Fibroblast of gingiva (primary cell): ENCODE results near the gene OR51E1.
A peak's percentile ranks its signal among the peaks of the same experiment; 100 is the strongest.

Experiments used
- DNase-seq: peaks from one replicate; pipeline ENCODE4 v3.0.0-alpha.2; 2011; ENCODE audit warnings: low read depth

OR51E1 gene, protein sequence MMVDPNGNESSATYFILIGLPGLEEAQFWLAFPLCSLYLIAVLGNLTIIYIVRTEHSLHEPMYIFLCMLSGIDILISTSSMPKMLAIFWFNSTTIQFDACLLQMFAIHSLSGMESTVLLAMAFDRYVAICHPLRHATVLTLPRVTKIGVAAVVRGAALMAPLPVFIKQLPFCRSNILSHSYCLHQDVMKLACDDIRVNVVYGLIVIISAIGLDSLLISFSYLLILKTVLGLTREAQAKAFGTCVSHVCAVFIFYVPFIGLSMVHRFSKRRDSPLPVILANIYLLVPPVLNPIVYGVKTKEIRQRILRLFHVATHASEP

DNA sequence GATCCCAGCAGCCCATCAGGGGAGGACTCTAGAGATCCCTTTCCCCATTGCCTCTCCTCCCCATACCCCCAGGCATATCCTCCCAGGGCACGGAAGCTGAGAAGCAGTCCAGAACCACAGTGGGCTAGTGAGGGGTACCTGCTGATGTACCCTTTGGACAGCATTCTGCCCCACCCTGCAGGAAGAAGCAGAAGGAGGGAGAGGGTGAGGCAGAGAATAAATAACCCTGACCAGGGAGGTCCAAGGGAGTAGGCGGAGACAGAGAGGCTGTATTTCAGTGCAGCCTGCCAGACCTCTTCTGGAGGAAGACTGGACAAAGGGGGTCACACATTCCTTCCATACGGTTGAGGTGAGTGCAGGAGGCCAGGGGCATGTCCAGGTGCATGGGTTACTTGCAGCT, at the start of gene OR51E1:
Gene OR51E1 (plus strand): TSS at position 301 of the 400 bp plus-strand sequence. CDS start 8,545 bp downstream, outside the sequence.
- no peak for DNase-seq

DNA sequence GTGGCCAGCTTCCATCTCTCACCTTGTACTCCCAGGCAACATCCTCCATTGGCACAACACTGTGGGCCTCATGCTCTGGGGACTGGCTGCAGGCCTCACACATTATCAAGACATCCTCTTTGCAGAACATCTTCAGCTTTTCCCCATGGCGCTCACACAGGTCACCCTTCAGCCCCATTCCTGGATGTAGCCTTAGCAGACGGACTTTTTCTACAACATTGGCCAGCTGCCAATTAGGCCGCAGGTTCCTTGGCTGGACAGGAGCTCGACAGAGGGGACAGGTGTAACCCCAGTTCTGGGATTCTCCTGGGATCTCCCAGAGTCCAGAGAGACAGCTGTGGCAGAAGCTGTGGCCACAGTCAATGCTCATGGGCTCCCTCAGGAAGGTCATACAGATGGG, 38.7 kb upstream of the OR51E1 start:
- no peak for DNase-seq

DNA sequence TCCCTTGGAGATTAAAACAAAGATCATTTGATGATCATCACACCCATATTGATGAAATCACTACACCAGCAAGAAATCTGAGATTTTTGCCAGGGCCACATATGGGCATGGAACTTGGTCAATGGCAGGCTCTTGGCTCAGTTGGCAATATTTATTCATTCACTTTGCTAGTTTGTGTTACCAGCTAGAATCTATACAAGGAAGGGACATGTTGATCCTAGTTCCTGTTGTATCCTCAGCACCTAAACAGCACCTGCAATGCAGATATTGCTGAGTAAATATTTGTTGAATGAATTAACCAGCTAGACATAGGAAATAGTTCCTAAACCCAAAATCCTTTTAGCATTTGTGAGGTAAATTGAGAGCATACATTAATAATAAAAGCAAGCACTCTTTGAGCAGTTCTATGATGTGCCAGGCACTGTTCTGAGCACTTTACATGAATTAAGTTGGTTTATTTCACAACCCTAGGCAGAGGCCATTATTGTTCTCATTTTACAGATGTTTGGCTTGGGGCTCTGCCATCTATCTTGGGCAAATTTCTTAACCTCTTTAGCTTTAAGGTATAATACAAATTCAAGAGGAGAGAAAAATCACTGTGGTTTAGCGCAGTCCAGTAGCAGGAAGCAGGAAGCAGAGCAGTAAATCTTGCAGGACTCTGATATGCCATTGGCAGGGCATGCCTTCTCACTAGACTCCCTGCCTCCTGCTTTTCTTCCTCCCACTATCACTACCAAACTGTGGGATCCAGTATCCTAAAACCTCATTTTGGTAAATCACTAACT, 37.4 kb upstream of the OR51E1 start:
- peak; percentile 70 for DNase-seq

DNA sequence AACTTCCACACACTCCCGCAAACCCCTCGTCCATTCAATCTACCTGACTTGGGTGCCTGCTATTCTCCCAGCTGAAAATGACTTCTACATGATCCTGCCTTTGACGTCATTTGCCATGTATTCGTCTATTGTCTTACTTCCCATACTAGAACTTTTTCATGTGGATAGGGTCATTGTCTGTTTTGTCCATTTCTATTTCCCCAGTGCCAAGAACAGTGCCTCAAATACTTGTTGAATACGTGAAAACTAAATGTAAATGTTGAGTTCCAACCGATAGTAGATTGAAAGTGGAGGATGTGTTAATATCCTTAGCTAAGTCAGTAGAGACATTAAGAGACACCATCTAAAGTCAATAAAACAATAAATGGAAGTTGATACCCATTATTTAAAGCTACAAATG, 36.7 kb upstream of the OR51E1 start:
- no peak for DNase-seq

DNA sequence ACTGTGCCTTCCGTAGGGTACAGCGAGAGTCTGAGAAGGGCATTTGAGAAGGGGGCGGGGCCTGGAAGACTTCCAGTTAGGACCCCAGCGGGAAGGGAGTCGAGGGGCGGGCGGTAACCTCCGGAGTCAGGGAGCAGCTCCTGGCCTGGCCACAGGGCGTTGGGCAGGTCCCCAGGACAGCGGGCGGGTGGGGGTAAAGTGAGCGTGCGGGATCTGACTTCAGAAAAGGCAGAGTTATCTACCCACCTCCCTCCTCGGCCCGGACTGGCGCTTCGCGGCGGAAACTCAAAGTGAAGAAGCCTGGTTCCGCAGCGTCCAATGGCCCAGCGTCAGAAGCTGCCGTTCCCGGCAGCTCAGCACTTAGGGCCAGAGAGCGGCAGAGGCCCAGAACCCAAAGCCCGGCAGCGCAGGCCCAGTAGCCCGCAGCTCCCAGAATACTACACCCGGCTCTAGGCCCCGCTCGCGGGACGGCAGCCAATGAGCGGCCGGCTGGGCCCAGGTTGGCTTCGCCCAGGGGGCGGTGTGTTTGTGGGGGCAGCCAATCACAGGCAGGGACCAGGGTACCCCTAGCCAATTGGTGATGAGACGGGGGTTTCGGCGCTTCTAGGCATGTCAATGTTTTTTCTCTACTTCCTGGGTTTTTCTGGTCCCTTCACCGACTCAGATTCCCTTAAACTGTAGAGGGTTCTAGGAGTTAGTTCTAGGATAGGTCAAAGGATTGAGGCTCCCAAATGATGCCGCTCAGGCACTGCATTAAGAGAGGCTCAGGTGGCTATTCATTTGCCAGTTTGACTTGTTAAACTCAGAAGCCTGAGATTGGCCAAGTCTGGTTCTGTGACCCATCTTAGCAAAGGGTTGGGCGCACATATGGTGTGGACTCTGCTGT, 35.8 kb upstream of the OR51E1 start, which contains the start of gene TRIM68:
Gene TRIM68 (minus strand): TSS at position 451 of the 886 bp plus-strand sequence. CDS start 2,727 bp downstream, outside the sequence.
- DNase-seq = peak; percentile 96

DNA sequence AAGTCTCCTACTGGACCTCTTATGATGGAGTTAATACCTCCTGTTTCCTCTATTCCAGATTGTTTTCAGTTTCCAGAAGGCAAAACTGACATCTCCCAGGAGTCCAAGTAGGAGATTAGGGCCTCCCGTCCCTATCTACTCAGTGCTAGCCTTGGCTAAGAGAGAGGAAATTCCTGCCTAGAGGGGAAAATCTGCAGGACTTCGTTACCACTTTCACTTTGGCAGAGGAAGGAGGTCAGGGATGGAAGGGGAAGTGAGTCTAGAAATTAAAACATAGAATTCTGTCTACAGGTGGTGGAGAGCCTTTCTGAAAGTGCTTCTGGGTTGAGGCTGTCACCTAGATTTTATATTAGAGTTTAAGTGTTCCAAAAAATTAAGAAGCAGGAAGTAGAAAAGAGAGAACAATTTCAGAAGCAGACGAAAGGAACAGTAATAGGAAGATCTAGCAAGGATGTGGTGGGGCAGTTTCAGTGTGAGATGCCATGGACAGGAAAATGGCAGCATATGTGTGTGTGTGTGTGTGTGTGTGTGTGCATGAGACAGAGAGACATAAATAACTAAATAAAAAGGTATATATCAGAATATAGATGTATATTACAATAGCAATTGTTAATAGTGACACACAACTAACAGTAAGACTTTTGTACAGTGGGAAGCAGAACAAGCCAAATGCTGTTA, 33.4 kb upstream of the OR51E1 start:
- DNase-seq = no peak

DNA sequence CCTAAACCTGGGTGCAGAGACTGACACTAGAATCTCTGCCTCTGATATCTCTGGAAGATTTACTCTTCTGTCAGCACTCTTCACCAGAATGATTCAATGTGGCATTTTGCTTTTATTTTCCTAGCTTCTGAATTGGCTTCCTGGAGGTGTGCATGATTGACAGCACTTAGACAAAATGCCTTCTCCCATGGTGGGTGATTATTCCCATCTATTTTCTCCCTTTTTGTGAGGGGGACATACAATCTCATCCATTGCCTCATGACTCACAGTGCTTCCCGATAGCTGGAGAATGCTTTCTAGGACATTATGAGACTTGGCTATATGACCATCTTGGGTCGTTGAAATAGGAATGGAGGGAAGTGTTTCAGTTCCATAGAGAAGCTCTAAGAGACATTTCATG, 31.8 kb upstream of the OR51E1 start:
- DNase-seq = no peak

DNA sequence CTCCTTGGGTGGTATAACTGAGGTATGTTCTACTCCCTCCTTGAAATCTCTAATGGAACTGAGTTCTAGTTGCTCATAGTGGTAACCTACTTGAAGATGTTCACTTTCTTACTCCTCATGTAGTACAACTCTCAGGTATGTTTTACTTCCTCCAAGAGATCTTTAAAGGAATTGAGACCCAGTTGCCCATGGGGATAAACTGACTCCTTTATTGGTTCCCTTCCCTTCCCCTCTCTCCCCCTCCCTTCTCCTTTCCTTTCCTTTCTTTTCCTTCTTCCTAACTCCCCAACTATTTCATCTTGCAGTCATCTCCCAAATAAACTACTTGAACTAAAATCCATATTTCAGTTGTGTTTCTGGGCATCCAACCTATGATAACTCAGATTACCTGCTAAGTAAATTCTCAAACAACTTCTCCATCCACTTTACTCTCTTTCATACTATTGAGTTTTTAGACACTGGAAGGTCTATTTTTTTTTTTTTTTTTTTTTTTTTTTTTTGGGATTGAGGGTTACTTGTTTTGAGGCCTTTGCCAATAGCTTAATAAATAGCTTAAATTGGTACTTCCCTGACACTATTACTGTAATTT, 27.8 kb upstream of the OR51E1 start:
- no peak for DNase-seq

DNA sequence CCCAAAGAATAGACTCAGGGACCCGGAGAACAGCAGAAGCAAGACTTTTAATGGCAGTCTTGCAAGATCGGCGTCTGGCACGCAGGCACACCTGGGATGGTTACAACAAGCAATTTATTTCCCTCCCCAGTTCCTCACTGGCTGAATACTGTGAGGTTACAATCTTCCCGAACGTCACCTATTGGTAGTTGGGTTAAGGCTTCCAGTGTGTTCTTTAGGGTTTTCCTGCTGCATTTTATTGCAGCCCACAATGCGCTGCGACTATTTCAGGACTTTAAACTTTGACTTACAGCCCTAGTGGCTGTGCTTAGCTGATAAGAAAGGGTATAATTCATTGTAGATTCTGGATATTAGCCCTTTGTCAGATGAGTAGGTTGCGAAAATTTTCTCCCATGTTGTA, 24.3 kb upstream of the OR51E1 start:
- DNase-seq = no peak

DNA sequence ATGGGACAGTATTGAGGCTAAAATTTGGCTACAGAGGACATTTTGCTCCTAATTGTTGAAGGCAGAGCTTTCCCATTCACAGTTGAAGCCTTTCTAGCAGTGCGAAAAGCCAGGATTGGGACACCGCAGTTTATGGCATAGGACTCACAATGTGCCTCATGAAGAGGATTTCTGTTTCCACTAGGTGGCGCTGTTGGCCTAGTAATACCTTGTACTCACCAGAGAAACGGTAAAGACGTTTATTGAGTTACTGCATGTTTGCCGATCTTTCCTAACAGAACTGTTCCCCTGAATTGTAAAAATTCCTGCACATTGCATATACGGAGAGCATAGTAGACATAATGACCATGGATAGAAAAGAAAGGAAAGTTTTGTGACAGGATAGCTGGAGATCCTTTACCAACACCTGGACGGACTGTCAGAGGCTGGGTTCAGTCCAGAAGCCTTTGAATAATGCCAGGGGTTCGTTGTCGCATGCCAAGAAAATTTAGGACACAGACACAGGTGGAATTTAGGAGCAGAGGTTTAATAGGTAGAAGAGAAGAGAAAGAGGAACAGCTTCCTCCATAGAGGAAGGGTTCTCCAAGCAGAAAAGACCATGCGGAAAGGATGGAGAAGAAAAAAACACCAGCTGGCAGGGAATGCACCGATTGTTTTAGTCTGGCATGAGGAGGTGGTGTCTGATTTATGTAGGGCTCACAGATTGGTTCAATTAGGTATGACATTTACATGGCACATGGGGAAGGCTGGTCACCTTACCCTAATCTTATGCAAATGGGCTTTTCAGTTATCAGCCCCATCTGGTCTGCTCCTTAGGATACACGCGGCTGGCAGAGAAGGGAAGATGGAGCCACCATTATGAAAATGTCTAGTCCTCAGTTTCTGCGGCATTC, 17.3 kb upstream of the OR51E1 start:
- DNase-seq = peak; percentile 43

DNA sequence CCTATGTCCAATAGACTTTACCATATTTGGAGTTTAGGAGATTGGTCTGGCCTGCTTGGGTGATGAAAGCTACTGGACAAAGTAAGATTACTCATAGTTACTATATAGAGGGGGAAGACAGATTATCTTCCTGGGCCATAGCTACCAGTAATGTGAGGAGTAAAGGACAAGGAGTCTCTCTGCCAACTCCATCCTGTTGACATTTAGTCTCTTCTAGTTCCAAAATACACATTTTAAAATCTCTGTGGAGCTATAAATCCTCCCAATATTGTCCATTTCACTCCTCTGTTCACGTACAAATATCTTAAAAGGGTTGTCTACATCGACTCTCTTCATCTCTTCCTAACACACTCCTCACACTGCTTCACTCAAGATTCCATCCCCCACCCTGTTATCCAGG, 7.6 kb upstream of the OR51E1 start:
- DNase-seq = no peak

DNA sequence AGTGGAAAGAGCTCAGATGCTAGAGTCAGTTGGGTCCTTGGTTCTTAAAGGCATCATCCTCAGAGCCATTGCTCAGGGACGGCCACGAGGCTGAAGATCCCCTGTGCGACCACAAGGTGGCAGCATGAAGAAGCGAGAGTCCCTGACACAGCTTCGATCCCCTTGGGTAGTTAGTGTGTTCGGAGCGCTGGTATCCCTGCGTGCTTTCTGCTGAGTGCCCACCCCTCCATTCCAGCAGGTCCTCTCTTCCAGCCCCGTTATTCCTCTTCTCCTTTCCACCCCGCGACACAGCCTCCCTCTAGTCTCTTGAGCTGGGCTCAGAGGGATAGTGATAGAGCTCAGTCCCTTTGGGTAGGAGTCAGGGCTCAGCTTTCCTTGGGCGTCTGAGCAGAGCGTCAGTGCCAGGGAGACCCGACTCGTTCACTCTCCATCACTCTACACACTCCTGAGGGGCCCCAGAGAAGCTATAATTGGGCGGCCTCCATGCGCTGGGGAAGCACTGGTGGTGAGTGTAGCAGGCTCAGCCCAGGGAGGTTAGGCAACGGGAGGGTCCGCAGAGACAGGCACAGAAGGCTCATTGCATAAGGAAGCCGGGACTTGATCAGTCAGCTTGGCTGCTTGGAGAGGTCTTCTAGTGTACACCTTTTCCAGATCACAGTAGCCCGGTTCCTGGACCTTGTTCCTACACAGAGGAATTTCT, 6.7 kb upstream of the OR51E1 start, which contains the start of gene OR51D1:
Gene OR51D1 (plus strand): TSS at position 516 of the 700 bp plus-strand sequence. CDS start 2,314 bp downstream, outside the sequence.
- peak; percentile 43 for DNase-seq

DNA sequence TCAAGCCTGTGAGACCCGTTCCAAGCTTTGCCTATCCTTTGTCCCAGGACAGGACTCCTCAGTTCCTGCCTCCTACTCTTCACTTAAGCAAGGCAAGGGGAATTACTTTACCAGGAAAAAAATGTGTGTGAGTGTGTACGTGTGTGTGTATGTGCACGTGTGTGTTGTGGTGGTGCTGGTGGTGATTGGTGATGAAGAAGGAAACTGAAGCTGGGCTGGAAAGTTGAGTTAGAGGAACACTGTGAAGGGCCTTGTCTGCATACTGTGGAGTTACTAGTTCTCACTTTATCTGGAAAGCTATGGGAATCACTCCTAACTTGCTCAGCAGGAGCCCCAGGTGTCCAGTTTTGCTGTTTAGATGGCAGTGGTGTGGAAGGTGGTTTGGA, 6.1 kb upstream of the OR51E1 start:
- no peak for DNase-seq

DNA sequence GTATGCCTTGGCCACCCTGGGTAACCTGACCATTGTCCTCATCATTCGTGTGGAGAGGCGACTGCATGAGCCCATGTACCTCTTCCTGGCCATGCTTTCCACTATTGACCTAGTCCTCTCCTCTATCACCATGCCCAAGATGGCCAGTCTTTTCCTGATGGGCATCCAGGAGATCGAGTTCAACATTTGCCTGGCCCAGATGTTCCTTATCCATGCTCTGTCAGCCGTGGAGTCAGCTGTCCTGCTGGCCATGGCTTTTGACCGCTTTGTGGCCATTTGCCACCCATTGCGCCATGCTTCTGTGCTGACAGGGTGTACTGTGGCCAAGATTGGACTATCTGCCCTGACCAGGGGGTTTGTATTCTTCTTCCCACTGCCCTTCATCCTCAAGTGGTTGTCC, 3.9 kb upstream of the OR51E1 start:
- no peak for DNase-seq

DNA sequence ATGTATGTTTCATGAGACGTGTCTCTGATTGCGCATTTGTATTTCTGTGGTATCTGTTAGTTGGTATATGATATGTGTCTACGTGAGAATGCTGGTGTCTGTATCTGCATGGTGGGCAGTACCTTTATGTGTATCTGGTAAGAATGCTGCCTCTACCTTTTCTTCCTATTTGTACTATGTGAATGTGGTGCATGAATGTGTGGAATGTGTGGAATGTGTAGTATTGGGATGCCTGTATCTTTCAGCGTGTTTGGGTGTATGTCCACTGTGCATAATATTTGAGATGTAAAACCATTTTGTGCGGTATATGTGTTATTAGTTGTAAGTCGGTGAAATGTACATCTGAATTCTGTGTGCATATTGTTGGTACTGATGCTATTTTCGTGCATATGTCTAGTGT, 2.3 kb upstream of the OR51E1 start:
- no peak for DNase-seq

DNA sequence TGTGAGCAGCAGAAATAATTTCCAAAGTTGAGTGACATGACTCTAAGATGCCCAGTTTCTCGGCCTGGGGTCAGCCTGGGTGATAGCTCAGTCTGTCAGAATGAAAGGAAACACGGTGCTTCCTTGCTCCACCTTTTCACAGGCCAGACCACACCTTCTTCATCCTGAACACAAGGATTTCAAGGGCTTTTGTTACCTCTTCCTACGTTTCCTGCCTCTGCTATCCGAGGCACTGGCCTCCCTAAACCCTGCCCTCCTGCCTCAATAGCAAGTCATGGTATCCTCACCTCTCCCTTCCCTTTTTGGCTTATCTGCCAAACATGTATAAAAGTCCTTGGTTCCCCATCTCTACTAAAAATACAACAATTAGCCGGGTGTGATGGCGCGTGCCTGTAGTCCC, 1.7 kb upstream of the OR51E1 start:
- DNase-seq = no peak

DNA sequence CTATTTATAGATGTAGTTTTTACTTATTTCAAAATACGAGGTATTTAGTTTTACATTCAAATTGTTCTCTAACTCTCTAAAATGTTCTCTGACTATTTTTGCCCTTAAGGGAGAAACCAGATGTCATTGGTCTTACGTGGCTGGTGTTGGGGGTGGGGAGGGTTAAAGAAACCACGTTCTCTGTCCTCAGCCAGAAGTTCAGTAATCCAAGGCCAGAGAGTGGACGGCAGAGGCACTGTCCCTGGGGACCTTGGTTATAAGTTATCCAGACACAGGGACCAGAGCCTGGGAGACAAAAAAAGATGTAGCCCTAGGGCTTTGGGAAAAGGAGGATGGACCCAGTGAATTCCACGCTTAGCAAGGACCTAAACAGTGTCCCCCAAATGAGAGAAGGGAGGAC, 706 bp upstream of the OR51E1 start:
- DNase-seq = no peak

DNA sequence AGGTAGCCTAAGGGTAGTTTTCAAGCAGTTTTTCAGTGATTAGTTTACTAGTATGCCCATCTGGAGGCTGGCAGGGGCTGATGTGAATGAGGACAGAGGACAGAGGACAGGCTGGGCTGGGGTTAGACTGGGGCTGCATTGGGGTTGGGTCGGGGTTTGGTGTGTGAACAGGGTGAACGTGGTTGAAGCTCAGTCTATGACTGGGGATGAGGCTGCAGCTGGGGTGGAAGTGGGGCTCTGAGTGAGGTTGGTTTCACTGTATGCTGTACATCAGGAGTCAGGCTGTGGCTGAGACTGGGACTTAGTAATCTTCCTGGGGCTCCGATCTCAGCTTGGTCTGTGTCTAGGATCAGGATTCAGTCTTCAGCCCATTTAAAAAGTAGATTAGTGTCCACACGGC, 451 bp downstream of the OR51E1 start:
- no peak for DNase-seq

DNA sequence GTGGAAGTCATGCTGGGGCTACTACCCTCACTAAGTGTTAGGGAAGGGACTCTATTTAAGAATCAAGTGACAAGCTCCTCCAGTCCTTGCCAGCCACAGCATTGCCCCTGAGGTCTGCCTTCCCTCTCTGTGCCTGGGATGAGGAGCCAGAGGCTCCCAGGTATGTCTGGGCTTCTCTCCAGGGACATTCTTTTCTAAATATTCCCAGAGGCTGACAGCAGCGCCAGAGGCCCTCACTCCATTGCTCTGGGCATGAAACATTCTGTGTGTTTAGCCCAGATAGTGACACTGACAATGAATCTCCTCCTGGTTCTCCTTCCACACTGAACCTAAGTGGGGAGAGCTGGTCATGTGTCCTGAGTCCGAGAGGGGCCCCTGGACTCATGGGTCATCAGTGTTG, 2.2 kb downstream of the OR51E1 start:
- no peak for DNase-seq

DNA sequence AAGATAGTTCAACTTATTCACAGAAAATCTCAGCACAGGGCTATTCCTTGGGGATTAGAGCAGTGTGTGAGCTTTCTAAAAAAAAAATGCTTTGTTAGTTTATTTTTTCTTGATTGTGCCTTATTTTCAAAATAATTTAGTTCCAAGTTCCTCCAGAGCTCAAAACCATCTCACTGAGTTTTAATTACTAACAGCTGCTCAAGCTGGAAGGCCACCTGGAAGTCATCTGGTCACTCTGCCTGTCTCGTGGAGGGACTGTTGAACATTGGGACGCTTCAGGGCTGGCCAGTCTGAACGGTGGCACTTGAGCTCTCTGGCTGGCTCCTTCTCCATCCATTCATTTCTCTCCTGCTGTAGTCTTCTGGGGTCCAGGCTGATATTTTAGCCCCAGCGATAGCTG, 4.0 kb downstream of the OR51E1 start:
- no peak for DNase-seq
